ENCODE measurements around the gene IL12A. TPM values are rescaled to one million over a fixed set of nuclear protein-coding genes. Genes with fewer than 3 reads are reported as not detected.

Gene IL12A
- total RNA-seq, 1 experiment from 2014 or later = 0.78 TPM

DNA sequence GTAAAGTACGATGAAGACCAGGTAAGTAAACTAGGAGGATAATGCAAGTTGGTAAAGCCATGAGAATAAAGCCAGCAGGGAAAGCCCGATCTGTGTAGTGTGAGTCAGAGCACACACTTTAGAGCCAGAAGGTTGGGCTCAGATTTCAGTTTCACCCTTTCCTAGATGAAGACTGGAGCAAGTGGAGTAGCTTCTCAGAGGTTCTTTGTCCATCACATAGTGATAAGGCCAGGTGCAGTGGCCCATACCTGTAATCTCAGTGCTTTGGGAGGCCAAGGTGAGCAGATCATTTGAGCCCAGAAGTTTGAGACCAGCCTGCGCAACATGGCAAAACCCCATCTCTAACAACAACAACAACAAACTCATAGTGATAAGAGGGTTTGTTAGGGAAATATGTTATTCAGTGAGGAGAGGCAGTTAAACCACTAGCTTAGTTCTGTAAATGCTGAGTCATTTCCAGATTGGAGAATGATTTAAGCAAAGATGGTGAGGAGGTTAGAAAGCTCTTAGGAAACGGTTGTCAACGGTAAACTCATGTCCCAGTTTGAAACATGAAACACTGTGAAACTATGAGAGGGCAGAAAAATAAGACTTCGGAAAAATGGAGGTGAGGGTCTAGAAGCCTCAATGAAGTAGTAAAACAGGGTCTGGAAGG lies 39.0 kb downstream of the IL12A start:
- H3K4me2 ChIP-seq (ENCODE audit: low read depth, low read length, poor library complexity, severe bottlenecking) = no peak overlapping the region

DNA sequence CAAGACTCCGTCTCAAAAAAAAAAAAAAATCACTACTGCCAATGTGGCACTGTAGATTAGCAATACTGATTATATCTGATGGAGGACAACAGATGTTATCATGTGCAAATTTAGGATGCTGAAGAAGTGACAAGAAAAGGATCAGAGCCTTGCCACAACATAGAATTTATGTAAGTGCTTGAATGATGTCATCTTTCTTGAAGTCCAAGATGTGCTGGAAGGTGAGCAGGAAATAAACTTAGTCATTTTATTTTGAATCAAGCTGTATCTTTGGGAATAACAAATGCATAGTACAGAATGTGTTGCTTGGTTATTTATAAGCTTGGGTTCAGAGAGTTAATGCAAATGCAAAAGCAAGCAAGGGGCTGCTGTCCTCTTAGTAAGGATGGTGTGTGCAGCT lies 47.1 kb downstream of the IL12A start:
- H3K27ac ChIP-seq (ENCODE audit: low read length) = no peak overlapping the region
- no peak overlapping the region for H2AFZ ChIP-seq (ENCODE audit: low read length)

More for the DNA sequence above, 39.0 kb downstream of the IL12A start:
- Histone ChIP-seq H3K9ac (ENCODE audit: low read length) (no peak overlapping the region), H4K20me1 (ENCODE audit: insufficient read depth, low read depth, low read length) (no peaks in the 10 kb centered on the region), H3K4me1 (ENCODE audit: low read length) (no peaks in the 10 kb centered on the region), H3K4me3 (ENCODE audit: low read length) (no peak overlapping the region), H3K27ac (ENCODE audit: low read length) (no peak overlapping the region), H3K36me3 (ENCODE audit: insufficient read depth, low read length) (no peaks in the 10 kb centered on the region), H2AFZ (ENCODE audit: low read length) (no peak overlapping the region), H3K79me2 (ENCODE audit: low read length) (no peaks in the 10 kb centered on the region), H3K9me2 (replicated peaks; ENCODE audit: insufficient read depth, low read length) (no peaks in the 10 kb centered on the region), H3K27me3 (ENCODE audit: low read length) (no peaks in the 10 kb centered on the region), H3K9me3 (ENCODE audit: low read length) (no peaks in the 10 kb centered on the region)
- no peak for DNase-seq

DNA sequence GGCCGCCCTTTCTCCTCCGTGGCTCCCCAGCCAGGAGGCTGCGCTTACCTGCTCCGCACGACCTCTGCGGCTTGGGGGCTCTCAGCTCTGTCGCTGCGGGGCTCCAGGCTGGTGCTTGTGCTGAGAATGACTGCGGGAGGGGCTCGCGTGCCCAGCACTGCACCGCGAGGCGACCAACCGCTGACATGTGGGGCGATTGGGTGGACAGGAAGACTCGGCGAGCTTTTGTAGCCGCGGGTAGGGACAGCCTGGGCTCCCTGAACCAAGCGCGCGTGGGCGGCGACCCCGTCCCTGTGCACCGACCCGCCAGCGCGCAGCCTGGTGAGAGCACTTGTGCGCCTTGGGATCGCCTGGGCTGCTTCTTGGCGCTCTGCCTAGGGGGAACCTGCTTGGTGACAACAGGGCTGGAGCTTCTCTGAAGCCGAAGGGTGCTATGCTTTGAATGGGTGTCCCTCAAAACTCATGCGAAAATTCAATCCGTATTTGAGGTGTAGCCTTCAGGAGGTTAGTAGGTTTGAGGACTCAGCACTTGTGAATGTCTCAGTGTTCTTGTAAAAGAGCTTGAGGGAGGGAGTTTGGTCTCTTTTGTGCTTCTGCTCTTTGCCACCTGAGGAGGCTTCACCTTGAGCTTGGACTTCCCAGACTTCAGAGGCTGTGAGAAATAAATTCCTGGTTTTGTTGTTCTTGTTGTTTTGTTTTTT lies 50.4 kb downstream of the IL12A start:
- Histone ChIP-seq H3K4me2 (ENCODE audit: low read depth, low read length, poor library complexity, severe bottlenecking) (no peak overlapping the region), H3K27ac (ENCODE audit: low read length) (no peak overlapping the region), H3K9me2 (replicated peaks; ENCODE audit: insufficient read depth, low read length) (no peaks in the 10 kb centered on the region), H3K36me3 (ENCODE audit: insufficient read depth, low read length) (no peaks in the 10 kb centered on the region), H3K9ac (ENCODE audit: low read length) (no peak overlapping the region), H3K27me3 (ENCODE audit: low read length) (no peaks in the 10 kb centered on the region), H4K20me1 (ENCODE audit: insufficient read depth, low read depth, low read length) (no peaks in the 10 kb centered on the region), H3K9me3 (ENCODE audit: low read length) (no peaks in the 10 kb centered on the region), H2AFZ (ENCODE audit: low read length) (no peak overlapping the region), H3K4me3 (ENCODE audit: low read length) (no peak overlapping the region), H3K4me1 (ENCODE audit: low read length) (no peaks in the 10 kb centered on the region), H3K79me2 (ENCODE audit: low read length) (no peaks in the 10 kb centered on the region)
- no peak for DNase-seq

More for the DNA sequence above, 47.1 kb downstream of the IL12A start:
- Histone ChIP-seq H3K9me3 (ENCODE audit: low read length) (no peaks in the 10 kb centered on the region), H3K4me3 (ENCODE audit: low read length) (no peak overlapping the region), H3K4me2 (ENCODE audit: low read depth, low read length, poor library complexity, severe bottlenecking) (no peak overlapping the region), H3K9me2 (replicated peaks; ENCODE audit: insufficient read depth, low read length) (no peaks in the 10 kb centered on the region), H3K27me3 (ENCODE audit: low read length) (no peaks in the 10 kb centered on the region), H3K36me3 (ENCODE audit: insufficient read depth, low read length) (no peaks in the 10 kb centered on the region), H4K20me1 (ENCODE audit: insufficient read depth, low read depth, low read length) (no peaks in the 10 kb centered on the region), H3K4me1 (ENCODE audit: low read length) (no peaks in the 10 kb centered on the region), H3K79me2 (ENCODE audit: low read length) (no peaks in the 10 kb centered on the region), H3K9ac (ENCODE audit: low read length) (no peak overlapping the region)
- DNase-seq = no peak

DNA sequence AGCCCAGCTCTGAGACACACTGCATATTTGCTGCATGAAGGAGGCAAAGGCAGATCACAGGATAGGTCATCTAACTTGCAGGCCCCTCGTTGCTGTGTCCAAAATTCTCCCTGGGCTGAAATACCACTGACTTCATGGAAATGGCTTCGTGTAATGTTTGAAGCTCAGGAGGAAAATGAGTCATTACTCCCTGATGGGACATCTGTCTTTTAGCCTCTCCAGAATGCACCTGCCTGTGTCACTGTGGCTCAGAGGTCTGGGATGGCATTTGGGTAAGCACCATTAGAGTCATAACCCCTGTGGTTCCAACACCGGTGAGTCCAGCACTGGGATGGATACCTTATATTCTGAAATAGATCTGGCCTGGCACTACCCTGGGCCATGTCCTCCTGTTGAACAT lies 51.5 kb downstream of the IL12A start:
- no peak overlapping the region for H3K4me3 ChIP-seq (ENCODE audit: low read length)
- no peak for DNase-seq
- H3K27ac ChIP-seq (ENCODE audit: low read length) = no peak overlapping the region
- no peaks in the 10 kb centered on the region for H4K20me1 ChIP-seq (ENCODE audit: insufficient read depth, low read depth, low read length)
- no peak overlapping the region for H3K9ac ChIP-seq (ENCODE audit: low read length)
- H3K9me2 ChIP-seq (replicated peaks; ENCODE audit: insufficient read depth, low read length) = no peaks in the 10 kb centered on the region
- H2AFZ ChIP-seq (ENCODE audit: low read length) = no peak overlapping the region
- H3K79me2 ChIP-seq (ENCODE audit: low read length) = no peaks in the 10 kb centered on the region
- no peaks in the 10 kb centered on the region for H3K9me3 ChIP-seq (ENCODE audit: low read length)
- H3K4me2 ChIP-seq (ENCODE audit: low read depth, low read length, poor library complexity, severe bottlenecking) = no peak overlapping the region
- no peaks in the 10 kb centered on the region for H3K27me3 ChIP-seq (ENCODE audit: low read length)
- no peaks in the 10 kb centered on the region for H3K4me1 ChIP-seq (ENCODE audit: low read length)
- no peaks in the 10 kb centered on the region for H3K36me3 ChIP-seq (ENCODE audit: insufficient read depth, low read length)

DNA sequence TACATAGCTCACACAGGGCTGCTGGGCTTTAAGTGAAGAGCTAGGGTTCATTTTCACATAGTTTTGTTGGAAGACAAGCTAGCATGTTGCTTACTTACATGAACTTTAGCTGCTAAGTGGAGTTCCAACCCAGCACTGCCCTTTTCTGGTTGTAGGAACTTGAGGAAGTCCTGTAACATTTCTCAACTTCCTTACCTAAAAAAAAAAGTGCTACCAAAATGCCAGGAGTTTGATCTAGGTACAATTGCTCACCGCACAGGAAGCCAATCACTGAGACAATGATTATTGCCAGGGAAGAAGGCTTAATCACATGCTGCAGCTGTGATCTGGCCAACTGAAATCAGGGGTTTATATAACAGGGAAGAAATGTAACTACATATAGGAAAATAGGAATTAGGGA lies 52.8 kb downstream of the IL12A start:
- H3K9ac ChIP-seq (ENCODE audit: low read length) = no peak overlapping the region
- DNase-seq = no peak
- no peak overlapping the region for H2AFZ ChIP-seq (ENCODE audit: low read length)
- H3K27me3 ChIP-seq (ENCODE audit: low read length) = no peaks in the 10 kb centered on the region
- H3K27ac ChIP-seq (ENCODE audit: low read length) = no peak overlapping the region
- H3K4me1 ChIP-seq (ENCODE audit: low read length) = no peaks in the 10 kb centered on the region
- no peaks in the 10 kb centered on the region for H3K36me3 ChIP-seq (ENCODE audit: insufficient read depth, low read length)
- H3K4me3 ChIP-seq (ENCODE audit: low read length) = no peak overlapping the region
- H3K9me2 ChIP-seq (replicated peaks; ENCODE audit: insufficient read depth, low read length) = no peaks in the 10 kb centered on the region
- no peaks in the 10 kb centered on the region for H3K9me3 ChIP-seq (ENCODE audit: low read length)
- no peak overlapping the region for H3K4me2 ChIP-seq (ENCODE audit: low read depth, low read length, poor library complexity, severe bottlenecking)
- H3K79me2 ChIP-seq (ENCODE audit: low read length) = no peaks in the 10 kb centered on the region
- no peaks in the 10 kb centered on the region for H4K20me1 ChIP-seq (ENCODE audit: insufficient read depth, low read depth, low read length)

DNA sequence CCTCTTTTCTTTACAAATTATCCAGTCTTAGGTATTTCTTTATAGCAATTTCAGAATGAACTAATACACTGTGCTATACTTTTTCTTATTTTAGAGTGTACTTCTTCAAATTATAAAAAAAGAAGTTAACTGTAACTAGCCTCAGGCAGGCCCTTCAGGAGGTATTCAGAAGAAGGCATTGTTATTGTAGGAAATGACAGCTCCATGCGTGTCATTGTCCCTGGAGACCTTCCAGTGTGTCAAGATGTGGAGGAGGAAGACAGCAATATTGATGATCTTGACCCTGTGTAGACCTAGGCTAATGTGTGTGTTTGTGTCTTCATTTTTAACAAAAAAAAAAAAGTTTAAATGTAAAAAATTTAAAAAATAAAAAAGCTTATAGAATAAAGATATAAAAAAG lies 55.5 kb downstream of the IL12A start:
- Histone ChIP-seq H3K4me3 (ENCODE audit: low read length) (no peak overlapping the region), H3K36me3 (ENCODE audit: insufficient read depth, low read length) (no peaks in the 10 kb centered on the region), H3K4me1 (ENCODE audit: low read length) (no peaks in the 10 kb centered on the region), H4K20me1 (ENCODE audit: insufficient read depth, low read depth, low read length) (no peaks in the 10 kb centered on the region), H3K79me2 (ENCODE audit: low read length) (no peaks in the 10 kb centered on the region), H3K27me3 (ENCODE audit: low read length) (no peaks in the 10 kb centered on the region), H2AFZ (ENCODE audit: low read length) (no peak overlapping the region), H3K4me2 (ENCODE audit: low read depth, low read length, poor library complexity, severe bottlenecking) (no peak overlapping the region), H3K9me2 (replicated peaks; ENCODE audit: insufficient read depth, low read length) (no peaks in the 10 kb centered on the region), H3K9ac (ENCODE audit: low read length) (no peak overlapping the region), H3K27ac (ENCODE audit: low read length) (no peak overlapping the region), H3K9me3 (ENCODE audit: low read length) (no peaks in the 10 kb centered on the region)
- no peak for DNase-seq

Other genes starting within 250 kb of the IL12A start
- not detected in 2 replicates for gene SCHIP1, start 149.0 kb upstream of the IL12A start, total RNA-seq (2014; rRNA removed; shearing (Covaris generic); ENCODE audit: low replicate concordance)
- gene C3orf80, start 236.6 kb downstream of the IL12A start, total RNA-seq (2014; rRNA removed; shearing (Covaris generic); ENCODE audit: low replicate concordance) = not detected in 2 replicates

Data from Karpas-422 (cell line).